ENCODE measurements around the gene CIAO1.
A peak's percentile ranks its signal among the peaks of the same experiment; 100 is the strongest.
"Not testable (repeated sequence)": the region's sequence is repeated elsewhere in the genome, so short reads cannot be mapped to it uniquely, and the experiment has no call there.

The CIAO1 gene

DNA sequence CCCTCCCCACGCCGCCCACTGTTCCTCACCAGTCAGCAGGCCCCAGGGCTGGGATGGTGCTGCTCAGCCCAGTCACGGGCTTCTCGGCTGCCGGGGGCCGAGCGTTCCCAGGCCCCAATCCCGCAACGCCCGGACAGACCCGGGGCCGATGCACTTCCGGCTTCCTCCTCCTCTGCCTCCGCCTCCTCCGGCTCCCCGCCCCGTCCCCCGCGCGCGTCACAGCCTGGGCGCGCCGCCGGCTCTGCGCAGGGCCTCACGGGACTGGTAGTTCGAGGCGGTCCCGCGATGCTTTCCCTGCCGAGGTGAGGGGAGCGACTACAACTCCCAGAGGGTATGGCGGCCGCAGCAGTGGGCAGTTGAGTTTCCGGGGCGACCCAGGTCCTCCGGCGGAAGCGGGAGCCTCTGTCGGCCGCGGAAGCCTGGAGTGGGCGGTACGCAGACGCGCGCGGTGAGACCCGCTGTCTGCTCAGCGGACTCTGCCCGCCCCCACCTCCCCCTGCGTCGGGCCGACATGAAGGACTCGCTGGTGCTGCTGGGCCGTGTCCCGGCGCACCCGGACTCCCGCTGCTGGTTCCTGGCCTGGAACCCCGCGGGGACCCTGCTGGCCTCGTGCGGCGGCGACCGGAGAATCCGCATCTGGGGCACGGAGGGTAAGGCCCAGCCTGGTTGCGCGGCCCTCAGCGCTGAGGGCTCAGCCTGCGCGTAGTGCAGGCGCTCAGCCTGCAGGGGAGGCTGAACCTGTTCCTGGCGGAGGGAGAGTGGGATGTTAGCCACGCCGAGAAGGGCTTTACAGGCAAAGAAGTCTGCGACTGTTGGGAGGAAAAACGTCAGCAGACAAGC lies at the start of gene CIAO1, which contains the start of gene TMEM127:
TSS of gene CIAO1 (plus strand) at position 386 of the 840 bp plus-strand sequence. CDS start at position 512, 126 bp downstream.
TSS of gene TMEM127 (minus strand) at position 158 of the 840 bp plus-strand sequence. CDS start 616 bp downstream, outside the sequence.
- peak; percentile 97 for DNase-seq

GRCh38 chr2:96218508-96219131 lies 47.4 kb upstream of the CIAO1 start:
- DNase-seq, result no peak

DNA sequence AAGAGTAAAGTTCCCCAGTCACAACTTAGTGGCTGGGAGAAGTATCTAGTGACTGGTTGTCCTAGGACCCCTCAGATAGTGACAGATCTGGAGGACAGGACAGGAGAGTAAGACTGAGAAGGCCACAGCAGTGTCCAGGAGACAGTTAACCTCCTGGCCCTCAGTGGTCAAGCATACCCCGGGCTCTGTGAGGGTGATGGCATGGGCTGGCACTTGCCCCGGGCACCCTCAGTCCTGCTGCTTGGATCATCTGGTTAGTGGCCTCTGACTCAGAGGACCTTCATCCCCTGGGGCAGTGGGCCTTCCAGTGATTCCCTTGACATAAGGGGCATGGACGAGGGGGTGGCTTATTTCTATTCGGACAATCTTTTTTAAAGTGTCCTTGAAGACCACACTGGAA lies 46.1 kb upstream of the CIAO1 start:
- DNase-seq, result not testable (repeated sequence)

- not testable (repeated sequence) for DNase-seq
These were observed 44.9 kb upstream of the CIAO1 start for GRCh38 chr2:96221106-96221505.

DNA sequence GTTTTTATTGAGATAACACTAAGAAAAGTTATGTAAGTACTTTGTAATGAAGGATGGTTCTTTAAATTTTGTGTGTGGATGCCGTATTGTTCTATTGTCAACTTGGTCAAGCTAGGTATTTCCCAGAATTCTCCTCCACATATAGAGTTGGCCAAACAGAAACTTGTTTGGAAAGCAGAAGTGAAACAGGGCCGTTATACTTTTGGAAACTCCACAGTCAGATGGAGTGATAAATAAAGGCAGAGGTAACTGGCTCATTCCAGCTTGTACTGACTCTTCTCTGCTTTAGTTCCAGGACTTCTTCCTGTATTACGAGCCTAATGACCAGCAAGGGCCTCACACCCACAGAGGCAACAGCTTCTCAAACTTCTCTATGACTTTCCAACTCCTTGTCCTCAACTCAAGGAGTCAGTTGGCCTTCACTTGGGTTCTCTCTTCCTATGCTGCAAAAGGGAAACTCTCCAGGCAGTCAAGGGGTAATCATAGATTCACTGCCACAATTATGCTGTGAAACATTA lies 41.0 kb upstream of the CIAO1 start:
- DNase-seq, result no peak

GRCh38 chr2:96231316-96231715 lies 34.7 kb upstream of the CIAO1 start:
- no peak for DNase-seq

- no peak for DNase-seq
These were observed 32.6 kb upstream of the CIAO1 start for GRCh38 chr2:96233436-96233835.

GRCh38 chr2:96233880-96234316 lies 32.1 kb upstream of the CIAO1 start:
- no peak for DNase-seq

GRCh38 chr2:96236882-96237281 lies 29.1 kb upstream of the CIAO1 start:
- DNase-seq, result no peak

GRCh38 chr2:96238266-96238665 lies 27.8 kb upstream of the CIAO1 start:
- DNase-seq, result no peak

GRCh38 chr2:96239091-96239490 lies 26.9 kb upstream of the CIAO1 start:
- DNase-seq, result no peak

DNA sequence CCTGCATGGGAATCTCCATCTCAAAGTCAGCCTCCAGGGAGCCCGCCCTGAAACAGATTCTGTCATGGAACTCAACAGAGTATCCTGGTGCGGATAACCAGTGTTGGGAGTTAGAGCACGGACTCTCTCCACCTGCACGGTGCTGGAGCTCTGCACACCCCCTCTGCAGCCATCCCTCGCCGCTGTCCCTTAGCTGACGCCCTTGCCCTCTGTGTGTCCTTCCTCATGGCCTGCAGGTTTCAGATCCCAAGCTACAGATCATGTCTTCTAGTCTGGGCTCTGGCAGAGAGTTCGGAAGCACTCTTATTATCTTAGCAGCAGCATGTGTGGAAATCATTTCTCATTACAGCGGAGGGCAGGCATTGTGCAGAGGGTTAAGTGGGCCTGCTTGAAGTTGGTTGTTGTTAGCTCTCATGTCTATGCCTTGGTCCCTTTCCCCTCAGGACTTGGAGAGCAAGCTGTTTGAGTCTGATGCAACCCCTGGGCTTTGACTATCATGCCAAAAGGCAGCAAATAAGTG lies 26.2 kb upstream of the CIAO1 start:
- no peak for DNase-seq

DNA sequence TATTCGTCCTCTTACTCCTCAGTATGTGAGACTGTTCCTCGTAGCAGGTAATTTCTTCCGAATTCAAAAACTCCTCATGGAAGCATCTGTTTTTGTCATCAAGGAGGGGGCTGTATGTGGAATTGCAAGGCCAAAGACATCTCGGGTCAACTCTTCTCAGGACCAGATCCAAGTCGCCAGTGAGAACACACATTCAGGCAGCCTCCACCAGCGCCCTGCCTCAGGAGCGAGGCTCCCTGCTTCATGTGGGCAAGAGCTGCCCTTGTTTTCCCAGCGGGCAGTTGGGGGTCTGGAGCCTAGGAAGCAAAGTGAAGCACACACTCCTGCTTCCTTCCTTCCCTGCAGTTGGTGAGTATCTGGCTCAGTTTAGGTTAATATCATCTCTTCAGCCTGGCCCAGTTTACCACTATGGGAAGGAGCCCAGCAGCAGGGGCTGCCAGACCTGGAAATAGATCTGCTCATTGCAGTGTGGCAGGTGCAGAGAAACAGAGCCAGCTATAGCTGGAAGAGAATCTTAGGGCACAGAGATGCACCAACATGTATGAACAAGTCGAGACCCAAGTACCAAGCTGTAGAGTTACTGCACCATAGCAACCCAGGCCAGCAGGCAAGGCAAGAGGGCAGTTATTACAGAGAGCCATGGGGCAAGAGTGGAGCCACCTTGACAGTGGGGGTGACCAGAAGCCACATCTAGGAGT lies 25.5 kb upstream of the CIAO1 start:
- DNase-seq, result no peak

GRCh38 chr2:96241227-96241626 lies 24.8 kb upstream of the CIAO1 start:
- no peak for DNase-seq

DNA sequence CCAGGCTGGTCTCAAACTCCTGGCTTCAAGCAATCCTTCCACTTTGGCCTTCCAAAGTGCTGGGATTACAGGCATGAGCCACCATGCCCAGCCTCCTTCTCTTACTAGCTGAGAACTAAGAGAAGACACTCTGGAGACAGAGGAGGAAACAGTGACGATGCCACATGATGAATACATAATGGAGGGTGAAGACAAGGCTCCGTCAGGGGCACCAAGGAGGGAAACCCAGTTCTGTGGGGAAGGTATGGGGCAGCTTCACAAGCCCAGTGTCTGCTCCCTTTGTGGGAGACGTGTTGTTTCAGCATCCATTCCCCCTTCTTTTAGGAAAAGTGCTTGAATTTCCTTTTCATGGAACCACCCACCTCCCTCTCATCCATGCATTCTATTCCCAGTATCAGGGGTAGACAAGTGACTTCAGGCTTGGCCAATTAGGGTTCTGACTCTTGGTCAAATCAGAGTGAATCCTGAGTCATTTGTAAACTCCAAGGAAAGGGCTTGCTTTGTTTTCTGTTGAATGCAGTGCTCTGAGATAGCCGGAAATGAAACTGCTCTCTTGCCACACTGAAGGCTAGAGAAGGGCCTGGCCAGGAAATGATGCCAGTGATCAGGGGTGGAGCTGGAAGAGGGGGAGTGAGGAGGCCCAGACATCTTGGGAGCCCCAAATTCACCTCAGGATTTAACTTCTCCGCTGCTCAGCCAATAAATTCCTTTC lies 24.0 kb upstream of the CIAO1 start:
- DNase-seq, result peak; percentile 37

DNA sequence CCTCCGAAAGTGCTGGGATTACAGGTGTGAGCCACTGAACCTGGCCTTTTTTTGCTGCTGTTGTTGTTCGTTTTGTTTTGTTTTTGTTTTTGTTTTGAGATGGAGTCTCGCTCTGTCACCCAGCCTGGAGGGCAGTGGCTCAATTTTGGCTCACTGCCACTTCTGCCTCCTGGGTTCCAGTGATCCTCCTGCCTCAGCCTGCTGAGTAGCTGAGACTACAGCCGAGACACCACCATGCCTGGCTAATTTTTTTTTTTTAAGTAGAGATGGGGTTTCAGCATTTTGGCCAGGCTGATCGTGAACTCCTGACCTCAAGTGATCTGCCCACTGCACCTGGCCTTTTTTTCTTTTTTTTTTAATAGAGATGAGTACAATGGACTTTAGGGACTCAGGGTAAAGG lies 22.2 kb upstream of the CIAO1 start:
- DNase-seq, result no peak

DNA sequence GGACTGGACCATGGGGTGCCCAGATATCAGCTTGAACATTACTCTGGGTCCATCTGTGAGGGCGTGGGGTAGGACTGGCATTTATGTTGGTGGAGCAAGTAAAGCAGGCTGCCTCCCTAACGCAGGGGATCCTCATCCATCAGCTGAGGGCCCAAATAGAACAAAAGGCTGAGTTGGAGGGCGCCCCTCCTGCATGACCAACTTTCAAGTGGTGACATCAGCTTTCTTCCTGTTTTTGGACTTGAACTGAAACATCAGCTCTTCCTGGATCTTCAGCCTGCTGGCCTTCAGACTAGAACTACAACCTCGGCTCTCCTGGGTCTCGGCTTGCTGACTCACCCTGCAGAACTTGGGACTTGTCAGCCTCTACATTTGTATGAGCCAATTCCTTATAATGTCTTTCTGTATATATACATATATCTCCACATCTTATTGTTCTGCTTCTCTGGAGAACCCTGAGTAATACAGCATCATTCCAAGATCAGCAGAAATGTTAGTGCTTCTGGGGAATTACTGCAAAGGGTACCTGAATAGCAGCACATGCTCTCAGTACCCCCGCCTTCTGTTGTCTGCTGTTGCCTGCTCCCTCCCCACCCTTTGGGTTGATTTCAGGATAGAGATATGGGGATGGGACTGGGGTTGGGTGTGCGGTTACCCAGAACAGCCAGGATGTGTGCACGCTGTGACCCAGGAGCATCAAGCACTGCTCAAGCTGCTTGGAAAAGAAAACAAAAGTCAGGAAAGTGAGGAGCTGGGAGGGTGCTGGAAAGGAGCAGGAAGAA lies 20.2 kb upstream of the CIAO1 start:
- DNase-seq, result no peak

GRCh38 chr2:96247009-96247408 lies 19.0 kb upstream of the CIAO1 start:
- no peak for DNase-seq

DNA sequence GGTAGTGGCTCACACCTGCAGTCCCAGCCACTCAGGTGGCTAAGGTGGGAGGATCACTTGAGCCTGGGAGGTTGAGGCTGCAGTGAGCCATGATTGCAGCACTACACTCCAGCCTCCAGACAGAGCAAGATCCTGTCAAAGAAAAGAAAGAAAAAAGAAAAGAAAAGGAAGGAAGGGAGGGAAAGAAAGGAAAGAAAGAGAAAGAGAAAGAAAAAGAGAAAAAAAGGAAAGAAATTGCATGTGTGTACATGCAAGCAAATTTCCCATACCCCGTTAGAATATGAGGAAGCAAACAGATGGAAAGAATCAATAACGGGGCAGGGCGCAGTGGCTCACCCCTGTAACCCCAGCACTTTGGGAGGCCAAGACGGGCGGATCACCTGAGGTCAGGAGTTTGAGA lies 18.1 kb upstream of the CIAO1 start:
- no peak for DNase-seq

DNA sequence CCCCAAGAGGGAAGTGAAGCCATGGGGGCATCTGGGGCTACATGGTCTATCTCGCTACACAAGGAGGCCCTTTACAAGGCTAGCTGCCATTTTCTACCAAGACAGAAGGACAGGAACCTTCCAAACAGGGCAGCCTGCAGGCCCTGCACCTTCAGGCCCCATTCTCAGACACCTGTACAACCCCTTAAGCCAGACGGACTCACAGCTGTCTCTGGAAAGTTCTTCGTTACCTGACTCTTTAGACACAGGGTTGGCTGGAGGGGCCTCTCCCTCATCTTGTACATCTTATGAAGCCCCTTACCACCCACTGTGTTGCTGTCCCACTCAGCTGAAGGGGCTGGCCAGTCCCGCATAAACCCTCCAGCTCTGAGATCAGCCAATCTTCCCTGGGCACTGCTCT lies 17.4 kb upstream of the CIAO1 start:
- no peak for DNase-seq

DNA sequence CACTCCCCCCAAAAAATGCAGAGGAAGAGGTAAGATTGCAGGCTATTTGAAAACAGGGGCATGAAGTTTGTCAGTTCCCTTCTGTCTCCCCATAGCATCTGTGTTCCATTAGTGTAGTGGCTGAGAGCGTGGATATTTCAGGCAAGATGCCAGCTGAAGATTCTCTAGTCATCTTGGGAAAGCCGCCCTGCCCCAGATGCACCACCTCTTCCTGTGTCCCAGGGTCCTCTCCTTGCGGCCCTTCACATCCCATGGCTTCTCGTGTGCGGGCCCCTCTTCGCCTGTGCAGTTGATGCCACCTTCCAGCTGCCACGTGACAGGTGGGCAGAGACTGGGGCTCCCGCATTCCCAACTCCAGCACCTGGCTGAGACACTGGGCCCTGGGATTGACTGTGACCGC lies 16.4 kb upstream of the CIAO1 start:
- DNase-seq, result no peak

DNA sequence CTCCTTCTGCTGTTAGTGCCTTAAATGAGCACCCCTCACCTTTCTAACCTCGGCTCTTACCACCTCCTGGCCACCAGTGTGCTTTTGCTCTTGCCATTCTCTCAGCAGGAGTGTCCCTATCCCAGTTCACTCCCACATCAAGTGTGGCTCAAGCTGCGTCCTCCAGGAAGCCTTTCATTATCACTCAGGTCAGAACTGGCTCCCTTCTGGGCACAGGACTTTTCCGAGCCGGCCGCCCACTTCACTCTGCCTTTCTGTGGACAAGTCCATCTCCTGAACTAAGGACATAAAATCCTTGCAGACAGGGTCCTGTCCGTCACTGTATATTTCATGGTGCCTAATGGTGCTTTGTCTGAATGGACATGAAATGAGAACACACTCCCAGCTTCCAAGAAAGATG lies 15.8 kb upstream of the CIAO1 start:
- DNase-seq, result no peak
